IMR-90 (cell line): ENCODE measurements around the gene TBCEL. TPM values are rescaled to one million over a fixed set of nuclear protein-coding genes. Genes with fewer than 3 reads are reported as not detected.

Experiments
- ATAC-seq: fragments of 200-7000 bp; cut with Tn5 transposase; 2 replicates; pipeline ENCODE4 v1.9.1; 2020; ENCODE audit warnings: low read depth, mild to moderate bottlenecking, moderate library complexity
- BruUV-seq: library from RNA; stranded (reverse); fragments of 400-500 nt; replicated peaks from 2 replicates; lab custom pipeline; 2021; lab: Mats Ljungman, UMichigan
- CTCF ChIA-PET: fragments of 300-600 bp; formaldehyde crosslinking; extraction: SDS; loops from one replicate; lab custom pipeline; 2021; ENCODE audit warnings: antibody characterized with exemption; lab: Yijun Ruan, JAX
- POLR2A ChIA-PET: fragments of 300-600 bp; sonication (Branson Sonifier 250); formaldehyde crosslinking; loops from one replicate; lab custom pipeline; 2022; ENCODE audit warnings: antibody characterized with exemption; ENCODE audit not compliant: unreplicated experiment; lab: Charles Lee
- DNase-seq: peaks from one replicate; pipeline ENCODE4 v3.0.0; 2013
- H2AFZ ChIP-seq: replicated peaks from 2 replicates; pipeline ENCODE3; 2013; ENCODE audit warnings: low read length, mild to moderate bottlenecking; ENCODE audit not compliant: poor library complexity
- H2AK5ac ChIP-seq: 2 replicates; pipeline ENCODE4 v1.6.1; 2013; ENCODE audit warnings: low read depth, low read length, inconsistent platforms
- H2AK9ac ChIP-seq: replicated peaks from 2 replicates; pipeline ENCODE3; 2013; ENCODE audit warnings: mild to moderate bottlenecking, low read depth, low read length, moderate library complexity; ENCODE audit not compliant: poor library complexity
- H2BK120ac ChIP-seq: 2 replicates; pipeline ENCODE4 v1.6.1; 2013; ENCODE audit warnings: low read depth, low read length, inconsistent platforms
- H2BK15ac ChIP-seq: 3 replicates; pipeline ENCODE4 v1.6.1; 2013; ENCODE audit warnings: low read depth, low read length, inconsistent platforms
- H2BK20ac ChIP-seq: 2 replicates; pipeline ENCODE4 v1.6.1; 2013; ENCODE audit warnings: low read depth, mild to moderate bottlenecking, inconsistent platforms, low read length, moderate library complexity
- H2BK5ac ChIP-seq: 2 replicates; pipeline ENCODE4 v1.6.1; 2013; ENCODE audit warnings: mild to moderate bottlenecking, low read depth, low read length, inconsistent platforms; ENCODE audit not compliant: poor library complexity, severe bottlenecking
- H3K14ac ChIP-seq: replicated peaks from 2 replicates; pipeline ENCODE4 v1.6.1; 2013; ENCODE audit warnings: low read depth, low read length, inconsistent platforms
- H3K18ac ChIP-seq: 2 replicates; pipeline ENCODE4 v1.6.1; 2013; ENCODE audit warnings: low read depth, low read length, control low read depth
- H3K23ac ChIP-seq: 2 replicates; pipeline ENCODE4 v1.6.1; 2013; ENCODE audit warnings: low read depth, low read length, inconsistent platforms
- H3K27ac ChIP-seq: 2 replicates; pipeline ENCODE4 v1.5.1; 2013; ENCODE audit warnings: mild to moderate bottlenecking, control low read depth, low read length; ENCODE audit not compliant: insufficient read depth
- H3K27me3 ChIP-seq: 2 replicates; pipeline ENCODE4 v1.6.1; 2013; ENCODE audit warnings: low read length; ENCODE audit not compliant: control insufficient read depth, insufficient read depth
- H3K36me3 ChIP-seq: 2 replicates; pipeline ENCODE4 v1.6.1; 2013; ENCODE audit warnings: low read length, mixed read lengths; ENCODE audit not compliant: control insufficient read depth, insufficient read depth
- H3K4ac ChIP-seq: 2 replicates; pipeline ENCODE4 v1.6.1; 2013; ENCODE audit warnings: low read depth, low read length, inconsistent platforms
- H3K4me1 ChIP-seq: 2 replicates; pipeline ENCODE4 v1.6.1; 2013; ENCODE audit warnings: low read length, mixed read lengths; ENCODE audit not compliant: control insufficient read depth, insufficient read depth
- H3K4me2 ChIP-seq: 2 replicates; pipeline ENCODE4 v1.6.1; 2013; ENCODE audit warnings: low read depth, mild to moderate bottlenecking, control low read depth, low read length, moderate library complexity
- H3K4me3 ChIP-seq: 2 replicates; pipeline ENCODE4 v1.5.1; 2013; ENCODE audit warnings: low read depth, mild to moderate bottlenecking, control low read depth, low read length, moderate library complexity; ENCODE audit not compliant: insufficient read depth
- H3K56ac ChIP-seq: 2 replicates; pipeline ENCODE4 v1.6.1; 2013; ENCODE audit warnings: low read length, inconsistent platforms; ENCODE audit not compliant: insufficient read depth; ENCODE audit errors: extremely low read depth
- H3K79me1 ChIP-seq, 2 experiments: 2 replicates each; pipeline ENCODE4 v1.6.1; 2013; ENCODE audit warnings: low read length in 2 of 2, inconsistent platforms in 1 of 2, low read depth in 1 of 2
- H3K9ac ChIP-seq: 2 replicates; pipeline ENCODE4 v1.6.1; 2013; ENCODE audit warnings: low read depth, low read length, control low read depth
- H3K9me1 ChIP-seq: 2 replicates; pipeline ENCODE4 v1.6.1; 2013; ENCODE audit warnings: low read length, inconsistent platforms; ENCODE audit not compliant: insufficient read depth
- H3K9me3 ChIP-seq: 2 replicates; pipeline ENCODE4 v1.6.1; 2013; ENCODE audit warnings: low read length; ENCODE audit not compliant: control insufficient read depth, insufficient read depth
- H4K20me1 ChIP-seq: 2 replicates; pipeline ENCODE4 v1.6.1; 2013; ENCODE audit warnings: low read length, inconsistent platforms; ENCODE audit not compliant: insufficient read depth
- H4K5ac ChIP-seq: 2 replicates; pipeline ENCODE4 v1.6.1; 2013; ENCODE audit warnings: mild to moderate bottlenecking, low read depth, low read length, control low read depth
- H4K8ac ChIP-seq, 2 experiments: 2 replicates each; pipeline ENCODE4 v1.6.1; 2013; ENCODE audit warnings: low read depth in 2 of 2, low read length in 2 of 2, control low read depth in 1 of 2, inconsistent platforms in 1 of 2
- H4K91ac ChIP-seq: 2 replicates; pipeline ENCODE4 v1.6.1; 2013; ENCODE audit warnings: low read depth, low read length, inconsistent platforms; ENCODE audit not compliant: insufficient read depth
- BHLHE40 ChIP-seq: fragments of 150-350 bp; IDR thresholded peaks from 2 replicates; pipeline ENCODE4 v1.6.1; 2016; ENCODE audit warnings: mild to moderate bottlenecking, low read depth, low read length
- CEBPB ChIP-seq: IDR thresholded peaks from 2 replicates; pipeline ENCODE4 v1.6.1; 2012; ENCODE audit warnings: low read depth, low read length, improper control_type of control experiment
- CHD1 ChIP-seq: IDR thresholded peaks from 2 replicates; pipeline ENCODE4 v1.6.1; 2012; ENCODE audit warnings: low read depth, low read length, improper control_type of control experiment
- FOS ChIP-seq: fragments of 150-350 bp; IDR thresholded peaks from 2 replicates; pipeline ENCODE4 v1.6.1; 2016; ENCODE audit warnings: low read depth, low read length
- MAFK ChIP-seq: IDR thresholded peaks from 2 replicates; pipeline ENCODE4 v1.6.1; 2012; ENCODE audit warnings: low read depth, low read length, improper control_type of control experiment
- MAZ ChIP-seq: IDR thresholded peaks from 2 replicates; pipeline ENCODE4 v1.6.1; 2012; ENCODE audit warnings: low read depth, mild to moderate bottlenecking, low read length, improper control_type of control experiment, moderate library complexity, borderline replicate concordance
- MXI1 ChIP-seq: IDR thresholded peaks from 2 replicates; pipeline ENCODE4 v1.6.1; 2012; ENCODE audit warnings: low read depth, mild to moderate bottlenecking, low read length, moderate library complexity, borderline replicate concordance
- NFE2L2 ChIP-seq: fragments of 150-350 bp; IDR thresholded peaks from 2 replicates; pipeline ENCODE4 v1.6.1; 2016; ENCODE audit warnings: low read depth, mild to moderate bottlenecking, low read length
- POLR2A ChIP-seq: IDR thresholded peaks from 2 replicates; pipeline ENCODE4 v1.6.1; 2012; ENCODE audit warnings: mild to moderate bottlenecking, low read depth, low read length
- RAD21 ChIP-seq: IDR thresholded peaks from 2 replicates; pipeline ENCODE4 v1.6.1; 2012; ENCODE audit warnings: low read length, improper control_type of control experiment
- RCOR1 ChIP-seq: IDR thresholded peaks from 2 replicates; pipeline ENCODE4 v1.6.1; 2012; ENCODE audit warnings: mild to moderate bottlenecking, low read length, improper control_type of control experiment; ENCODE audit not compliant: insufficient replicate concordance
- RFX5 ChIP-seq: IDR thresholded peaks from 2 replicates; pipeline ENCODE4 v1.8.0; 2012; ENCODE audit warnings: low read depth, mild to moderate bottlenecking, low read length, moderate library complexity
- SMC3 ChIP-seq: fragments of 150-350 bp; IDR thresholded peaks from 2 replicates; pipeline ENCODE4 v1.6.1; 2016; ENCODE audit warnings: low read depth, mild to moderate bottlenecking, antibody characterized with exemption, low read length, moderate library complexity
- WGBS, 2 experiments: methylation state at CpG; one replicate each; pipeline versions ENCODE4 v1.1.5 to v1.1.7; 2013; ENCODE audit warnings: missing lambda C conversion rate in 2 of 2; ENCODE audit not compliant: insufficient read length in 1 of 2; ENCODE audit errors: extremely low coverage in 2 of 2; 5-methylcytosine and 5-hydroxymethylcytosine counted together
- dilution Hi-C: fragments of 300-500 bp; cut with HindIII; formaldehyde crosslinking; loops from one replicate; pipeline ENCODE4 v1.14.3; 2018; ENCODE audit warnings: low sequenced_read_pairs; ENCODE audit not compliant: unreplicated experiment
- in situ Hi-C: fragments of 300-500 bp; cut with MboI; formaldehyde crosslinking; loops from 3 replicates; pipeline ENCODE4 v1.14.3; 2019; ENCODE audit warnings: low sequenced_read_pairs, inconsistent platforms, mixed read lengths
- intact Hi-C: fragments of 100-400 bp; cut with micrococcal nuclease; formaldehyde crosslinking; loops from 2 replicates; pipeline ENCODE4 v1.10.0; 2022
- polyA plus RNA-seq, 3 experiments: library from polyadenylated mRNA; depleted of rRNA; stranded (reverse); fragments of >200 nt; gene quantifications; 2 replicates each; pipeline ENCODE4 v1.2.3, GENCODE V29; 2012; ENCODE audit warnings: low replicate concordance in 1 of 3
- total RNA-seq: library from RNA; depleted of rRNA; stranded (reverse); fragments of >200 nt; gene quantifications from 2 replicates; pipeline ENCODE4 v1.2.3, GENCODE V29; 2012
- TF ChIP-seq, protein P1 (sequence below): fragments of 150-350 bp; IDR thresholded peaks from 2 replicates; pipeline ENCODE4 v1.6.1; 2016; ENCODE audit warnings: low read depth, mild to moderate bottlenecking, low read length, moderate library complexity, borderline replicate concordance
- TF ChIP-seq, protein P2 (sequence below): fragments of 150-350 bp; IDR thresholded peaks from 2 replicates; pipeline ENCODE4 v1.6.1; 2017; ENCODE audit warnings: mild to moderate bottlenecking, antibody characterized with exemption, low read length, low read depth
- TF ChIP-seq, protein P3 (sequence below): conservative IDR thresholded peaks from 2 replicates; pipeline ENCODE4 v1.5.1; 2012; ENCODE audit warnings: mild to moderate bottlenecking, low read depth, low read length, improper control_type of control experiment

TBCEL gene
- total and polyA plus RNA-seq, 2 of the 4 experiments (the other 2 are of a cell fraction): 7.1 to 21.0 TPM

DNA sequence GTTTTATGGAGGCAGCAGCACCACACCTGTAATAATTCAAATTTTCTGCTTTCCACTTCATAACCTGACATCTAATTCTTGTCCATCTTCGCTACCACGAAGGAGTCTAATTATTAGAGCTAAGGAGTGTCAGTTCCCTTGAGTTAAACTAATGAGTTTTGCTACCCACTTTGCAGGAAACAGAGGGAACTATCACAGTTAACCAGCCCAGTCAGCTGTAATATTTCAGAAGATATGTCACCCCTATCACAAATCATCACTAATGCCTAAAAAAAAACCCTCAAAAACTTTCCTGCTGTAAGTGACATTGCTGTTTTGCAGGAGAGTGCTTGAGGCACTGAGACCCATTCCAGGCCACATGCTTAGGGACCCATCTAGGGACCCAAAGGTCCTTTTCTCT lies 85.6 kb downstream of the TBCEL start:
- Histone ChIP-seq H3K9ac (no peak overlapping the region), H3K4me1 (peaks cover 2% of the 10 kb centered on the region; the same call in 1 of the 2 replicates), H4K5ac (no peak overlapping the region), H3K27ac (no peak overlapping the region), H2AFZ (no peak overlapping the region), H3K27me3 (peaks cover 42% of the 10 kb centered on the region), H3K9me1 (no peaks in the 10 kb centered on the region), H2AK9ac (no peak overlapping the region), H4K91ac (no peak overlapping the region), H2BK15ac (no peak overlapping the region), H3K9me3 (no peaks in the 10 kb centered on the region), H2BK120ac (no peak overlapping the region), H2AK5ac (no peak overlapping the region), H3K4me3 (no peak overlapping the region), H3K79me1 (no peaks in the 10 kb centered on the region), H3K23ac (no peak overlapping the region), H2BK5ac (no peak overlapping the region), H4K8ac (no peak overlapping the region), H3K36me3 (no peaks in the 10 kb centered on the region), H3K56ac (no peak overlapping the region), H3K14ac (no peak overlapping the region), H3K4ac (no peak overlapping the region), H3K4me2 (no peak overlapping the region), H4K20me1 (no peaks in the 10 kb centered on the region), H3K18ac (no peak overlapping the region), H2BK20ac (no peak overlapping the region)
- no TSS peak for BruUV-seq
- WGBS, 2 experiments: no CpG with 5 or more reads among the region's 2 CpGs
- TF ChIP-seq RCOR1: no peak
- TF ChIP-seq, protein P1, sequence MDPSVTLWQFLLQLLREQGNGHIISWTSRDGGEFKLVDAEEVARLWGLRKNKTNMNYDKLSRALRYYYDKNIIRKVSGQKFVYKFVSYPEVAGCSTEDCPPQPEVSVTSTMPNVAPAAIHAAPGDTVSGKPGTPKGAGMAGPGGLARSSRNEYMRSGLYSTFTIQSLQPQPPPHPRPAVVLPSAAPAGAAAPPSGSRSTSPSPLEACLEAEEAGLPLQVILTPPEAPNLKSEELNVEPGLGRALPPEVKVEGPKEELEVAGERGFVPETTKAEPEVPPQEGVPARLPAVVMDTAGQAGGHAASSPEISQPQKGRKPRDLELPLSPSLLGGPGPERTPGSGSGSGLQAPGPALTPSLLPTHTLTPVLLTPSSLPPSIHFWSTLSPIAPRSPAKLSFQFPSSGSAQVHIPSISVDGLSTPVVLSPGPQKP: no peak
- no peak for TF ChIP-seq MXI1
- TF ChIP-seq, protein P2, sequence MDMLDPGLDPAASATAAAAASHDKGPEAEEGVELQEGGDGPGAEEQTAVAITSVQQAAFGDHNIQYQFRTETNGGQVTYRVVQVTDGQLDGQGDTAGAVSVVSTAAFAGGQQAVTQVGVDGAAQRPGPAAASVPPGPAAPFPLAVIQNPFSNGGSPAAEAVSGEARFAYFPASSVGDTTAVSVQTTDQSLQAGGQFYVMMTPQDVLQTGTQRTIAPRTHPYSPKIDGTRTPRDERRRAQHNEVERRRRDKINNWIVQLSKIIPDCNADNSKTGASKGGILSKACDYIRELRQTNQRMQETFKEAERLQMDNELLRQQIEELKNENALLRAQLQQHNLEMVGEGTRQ: no peak
- no peak for TF ChIP-seq MAFK
- TF ChIP-seq BHLHE40: no peak
- TF ChIP-seq FOS: no peak
- TF ChIP-seq, protein P3, sequence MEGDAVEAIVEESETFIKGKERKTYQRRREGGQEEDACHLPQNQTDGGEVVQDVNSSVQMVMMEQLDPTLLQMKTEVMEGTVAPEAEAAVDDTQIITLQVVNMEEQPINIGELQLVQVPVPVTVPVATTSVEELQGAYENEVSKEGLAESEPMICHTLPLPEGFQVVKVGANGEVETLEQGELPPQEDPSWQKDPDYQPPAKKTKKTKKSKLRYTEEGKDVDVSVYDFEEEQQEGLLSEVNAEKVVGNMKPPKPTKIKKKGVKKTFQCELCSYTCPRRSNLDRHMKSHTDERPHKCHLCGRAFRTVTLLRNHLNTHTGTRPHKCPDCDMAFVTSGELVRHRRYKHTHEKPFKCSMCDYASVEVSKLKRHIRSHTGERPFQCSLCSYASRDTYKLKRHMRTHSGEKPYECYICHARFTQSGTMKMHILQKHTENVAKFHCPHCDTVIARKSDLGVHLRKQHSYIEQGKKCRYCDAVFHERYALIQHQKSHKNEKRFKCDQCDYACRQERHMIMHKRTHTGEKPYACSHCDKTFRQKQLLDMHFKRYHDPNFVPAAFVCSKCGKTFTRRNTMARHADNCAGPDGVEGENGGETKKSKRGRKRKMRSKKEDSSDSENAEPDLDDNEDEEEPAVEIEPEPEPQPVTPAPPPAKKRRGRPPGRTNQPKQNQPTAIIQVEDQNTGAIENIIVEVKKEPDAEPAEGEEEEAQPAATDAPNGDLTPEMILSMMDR: no peak
- TF ChIP-seq MAZ: no peak
- no peak for TF ChIP-seq RFX5
- TF ChIP-seq CEBPB: no peak
- no peak for TF ChIP-seq NFE2L2
- TF ChIP-seq RAD21: no peak
- no peak for TF ChIP-seq POLR2A
- no peak for TF ChIP-seq SMC3
- TF ChIP-seq CHD1: no peak
- POLR2A ChIA-PET: no interaction called here
- DNase-seq (no peak), ATAC-seq (no peak)
- CTCF ChIA-PET: no interaction called here
- dilution Hi-C loops (no loop called here), intact Hi-C loops (loop anchor here (5.0 kb wide), 1 partner anchor 82 kb away; no protein-coding TSS in a partner anchor), in situ Hi-C loops (no loop called here)
